ENCODE data around the gene RANBP3.

Gene RANBP3

DNA sequence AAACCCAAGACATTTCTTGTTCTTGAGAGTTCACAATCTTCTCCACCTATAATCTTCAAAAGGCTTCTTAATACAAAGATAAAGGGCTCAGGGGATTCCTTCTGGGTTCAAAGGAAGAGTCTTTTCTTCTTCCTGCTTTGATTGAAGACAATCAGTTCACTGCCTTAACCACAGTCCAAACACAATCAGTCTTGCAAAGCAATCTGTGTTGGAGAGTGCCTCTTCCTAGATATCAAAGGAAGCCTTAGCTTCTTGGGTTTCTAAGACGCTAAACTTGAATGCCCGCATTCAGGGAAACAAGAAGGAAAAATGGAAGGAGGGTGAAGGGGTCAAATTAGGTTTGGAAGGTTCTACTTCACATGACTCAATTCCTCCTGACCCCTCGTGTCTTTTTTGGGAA is 27.2 kb downstream of the RANBP3 start:
- DNase-seq (ENCODE audit: low spot score) = no peak

DNA sequence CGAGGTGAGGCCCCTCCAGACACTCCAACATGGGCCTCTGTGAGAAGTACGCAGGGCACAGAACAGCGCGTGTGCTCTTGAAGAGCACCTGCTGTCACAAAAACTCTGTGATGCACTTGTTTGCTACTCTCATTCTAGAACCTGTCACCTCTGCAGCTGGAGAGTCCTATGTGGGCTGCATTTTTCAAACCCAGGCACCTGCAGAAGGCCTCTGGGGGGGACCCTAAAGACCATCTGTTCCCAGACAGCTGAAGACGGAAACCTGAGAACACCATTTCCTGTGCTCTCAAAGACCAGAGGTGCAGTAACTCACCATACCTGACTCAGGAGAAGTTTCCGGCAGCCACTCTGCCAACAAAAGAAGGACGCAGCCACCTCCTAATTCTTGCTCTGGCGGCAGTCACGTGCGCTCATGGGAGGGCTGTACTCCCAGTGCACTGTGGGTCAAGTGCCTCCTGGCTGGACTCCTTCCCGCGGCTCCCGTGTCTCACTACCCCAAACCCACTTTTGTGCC is 28.1 kb downstream of the RANBP3 start:
- DNase-seq (ENCODE audit: low spot score) = no peak

DNA sequence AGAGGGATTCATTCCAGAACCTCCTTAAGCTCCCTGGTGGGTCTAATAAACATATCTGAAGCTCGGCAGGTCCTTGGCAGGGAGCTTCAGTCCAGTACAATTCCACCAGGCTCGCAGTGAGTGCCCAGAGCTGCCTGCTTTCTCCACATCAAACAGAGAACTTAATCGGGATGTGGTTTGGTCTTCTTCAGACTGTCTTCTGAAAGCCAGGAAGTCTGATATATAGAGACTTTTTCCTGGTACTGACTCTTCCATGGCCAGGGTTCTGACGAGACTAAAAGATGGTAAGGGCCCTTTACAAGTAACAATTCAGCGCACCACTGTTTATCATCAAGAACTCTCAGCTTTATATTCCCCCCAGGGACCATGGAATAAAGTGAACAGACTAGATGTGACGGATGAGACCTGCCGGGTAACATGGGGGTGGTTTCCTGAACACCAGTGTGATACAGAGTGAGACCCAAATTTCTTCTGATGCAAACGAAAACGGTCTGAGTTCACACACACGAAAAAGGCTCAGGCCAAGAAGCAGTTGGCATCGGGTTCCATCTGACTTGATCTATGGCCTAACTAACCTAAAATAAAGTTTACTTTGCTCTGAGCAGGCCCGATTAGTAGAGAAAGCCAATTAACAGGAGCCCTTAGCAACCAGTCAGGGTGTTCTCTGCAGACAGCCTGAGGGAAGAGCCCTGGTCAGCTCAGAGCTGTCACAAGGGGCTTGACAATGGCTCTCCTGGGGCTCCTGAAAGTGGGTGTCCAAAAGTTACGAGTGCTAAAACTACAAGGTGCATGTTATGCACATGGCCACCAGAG is 29.0 kb downstream of the RANBP3 start:
- no peak for DNase-seq (ENCODE audit: low spot score)

DNA sequence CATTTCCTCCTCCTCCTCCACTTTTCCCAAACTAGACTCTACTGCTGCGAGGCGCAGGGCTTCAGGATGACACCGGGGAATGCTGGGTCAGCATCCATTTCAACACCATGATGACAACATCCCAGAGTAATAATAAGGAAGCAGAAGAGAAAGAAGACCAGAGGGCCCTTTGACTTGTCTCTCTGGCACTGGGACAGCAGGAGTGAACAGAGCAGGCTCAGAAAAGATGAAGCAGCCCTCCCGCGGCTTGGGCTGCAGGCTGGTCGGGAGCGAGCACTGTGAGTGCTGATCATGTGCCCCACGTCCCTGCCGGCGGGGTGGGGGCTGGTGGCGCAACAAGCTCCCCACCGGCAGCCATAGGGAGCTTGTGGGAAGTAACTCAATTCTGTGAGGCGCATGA is 30.5 kb downstream of the RANBP3 start:
- no peak for DNase-seq (ENCODE audit: low spot score)

DNA sequence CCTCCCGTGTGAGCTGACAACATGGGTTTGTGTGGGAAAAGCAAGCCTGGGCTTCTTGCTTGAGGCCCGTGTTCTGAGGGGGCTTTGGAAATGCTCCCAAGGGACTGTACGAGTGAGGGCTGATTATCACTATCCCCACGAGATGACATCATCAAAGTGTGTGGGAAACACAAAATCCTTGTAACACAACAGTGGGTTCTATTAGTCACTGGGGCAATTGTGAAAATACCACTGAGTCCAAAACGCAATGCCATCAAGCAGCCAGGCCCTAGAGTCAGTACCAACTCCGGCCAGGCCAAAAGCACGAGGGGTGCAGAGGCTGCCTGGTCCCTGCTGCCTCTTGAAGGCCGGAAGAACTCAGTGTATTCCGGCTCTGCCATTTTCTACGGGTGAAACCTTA is 34.3 kb downstream of the RANBP3 start:
- DNase-seq (ENCODE audit: low spot score) = no peak

DNA sequence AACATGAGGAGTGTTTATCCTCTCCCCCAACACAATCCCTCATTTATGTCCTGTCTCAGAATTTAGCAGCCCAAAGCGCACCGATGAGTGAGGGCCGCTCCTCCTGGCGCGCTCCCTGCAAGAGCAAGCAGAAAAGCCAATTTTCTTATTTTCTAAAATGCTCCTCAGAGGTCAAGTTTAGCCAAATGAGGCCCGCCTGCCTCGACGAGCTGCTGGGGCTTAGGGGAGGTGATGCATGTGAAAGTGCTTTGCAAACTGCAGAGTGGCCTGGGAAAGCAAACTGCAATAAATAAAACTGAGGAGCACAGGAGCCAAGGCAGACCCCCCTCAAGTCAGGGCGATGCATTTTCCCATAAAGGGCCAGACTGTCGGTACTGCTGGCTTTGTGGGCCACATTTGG is 34.9 kb downstream of the RANBP3 start:
- DNase-seq (ENCODE audit: low spot score) = no peak

DNA sequence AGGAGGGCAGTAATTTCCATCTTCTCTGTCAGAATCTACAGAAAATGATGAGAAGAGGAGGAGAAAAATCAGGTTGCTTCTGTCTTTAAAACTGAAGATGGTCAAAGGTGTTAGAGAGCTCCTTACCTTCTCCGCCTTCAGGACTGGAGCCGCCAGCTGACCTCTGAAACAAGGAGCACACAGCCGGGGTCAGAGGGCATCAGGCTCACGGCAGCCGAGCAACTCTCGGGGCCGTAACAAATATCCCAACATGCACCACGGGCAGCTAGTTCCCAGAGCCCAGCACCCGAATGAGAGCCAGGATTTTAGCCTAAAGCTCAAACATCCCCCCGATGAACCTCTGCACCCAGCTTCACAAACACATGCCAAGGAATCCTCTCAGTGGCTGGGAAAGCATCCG is 36.3 kb downstream of the RANBP3 start:
- no peak for DNase-seq (ENCODE audit: low spot score)

DNA sequence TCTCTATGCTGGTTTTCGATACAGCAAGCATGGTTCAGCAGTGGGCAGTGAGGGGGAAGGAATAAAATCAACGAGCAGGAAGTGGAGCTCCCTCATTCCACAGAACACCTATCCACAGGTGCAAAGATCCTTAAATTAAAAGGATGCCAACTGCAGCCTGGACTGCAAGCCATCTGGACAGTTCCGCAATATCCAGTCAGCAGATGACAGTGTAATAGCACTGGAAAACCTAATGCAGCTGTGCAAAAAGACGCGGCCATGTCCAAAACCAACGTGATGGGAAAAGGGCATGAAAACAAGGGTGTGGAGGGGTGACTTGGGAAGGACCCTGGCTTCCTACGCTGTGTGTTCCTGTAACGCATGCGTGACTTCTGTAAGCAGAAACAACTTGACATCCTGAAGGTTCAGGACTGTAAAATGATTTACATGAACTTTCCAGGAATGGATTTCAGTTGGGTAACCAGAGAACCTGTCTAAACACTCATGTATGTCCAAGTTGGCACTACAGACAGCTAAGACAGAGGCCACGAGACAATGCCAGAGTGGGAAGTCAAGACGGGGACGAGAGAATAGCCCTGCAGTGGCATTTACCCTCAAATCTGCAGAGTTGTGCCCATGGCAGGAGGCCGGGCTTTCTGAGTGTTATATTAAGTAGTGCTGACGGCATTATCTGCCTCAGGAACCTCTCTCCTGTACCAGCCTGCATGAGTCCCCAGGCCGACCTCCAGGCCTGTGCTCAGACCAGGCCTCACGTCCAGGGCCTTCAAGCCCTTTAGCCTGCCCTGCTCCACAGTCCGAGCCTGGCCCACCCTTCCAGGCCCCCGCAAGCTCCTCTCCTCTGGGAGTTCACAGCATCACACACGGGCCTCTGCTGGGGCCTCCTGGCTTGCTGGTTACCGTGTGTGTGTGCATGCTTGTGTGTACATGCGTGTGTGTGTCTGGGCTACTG is 37.4 kb downstream of the RANBP3 start:
- no peak for DNase-seq (ENCODE audit: low spot score)

DNA sequence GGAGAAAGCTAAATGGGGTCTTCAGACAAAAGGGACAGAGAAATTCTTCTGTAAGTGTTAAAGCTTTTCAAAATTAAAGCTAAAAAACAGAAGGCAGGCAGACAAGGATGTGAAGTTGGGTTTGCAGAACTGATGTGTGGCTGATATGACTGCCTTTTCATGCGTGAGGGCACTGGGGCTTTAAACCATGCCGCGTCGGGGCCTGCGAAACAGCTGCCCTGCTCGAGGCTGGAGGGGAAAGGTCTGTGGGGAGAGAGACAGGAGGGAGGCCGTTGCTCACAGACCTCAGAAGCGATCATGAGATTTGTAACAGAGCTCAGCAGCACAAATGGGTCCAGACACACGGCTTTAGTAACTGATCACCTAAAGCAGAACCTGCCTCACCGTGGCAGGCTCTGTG is 40.4 kb downstream of the RANBP3 start:
- DNase-seq (ENCODE audit: low spot score) = no peak

DNA sequence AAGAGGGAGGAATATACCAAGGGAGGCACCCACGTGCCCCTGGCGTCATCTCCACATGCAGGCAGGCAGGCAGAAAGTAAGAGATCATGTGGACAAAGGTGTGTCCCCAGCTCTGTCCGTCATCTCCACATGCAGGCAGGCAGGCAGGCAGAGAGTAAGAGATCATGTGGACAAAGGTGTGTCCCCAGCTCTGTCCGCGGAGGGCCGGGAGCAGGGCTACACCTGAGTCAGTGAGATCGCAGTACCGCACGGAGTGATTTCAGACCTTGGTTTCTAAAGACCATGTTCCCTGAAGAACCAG is 41.7 kb downstream of the RANBP3 start:
- no peak for DNase-seq (ENCODE audit: low spot score)

DNA sequence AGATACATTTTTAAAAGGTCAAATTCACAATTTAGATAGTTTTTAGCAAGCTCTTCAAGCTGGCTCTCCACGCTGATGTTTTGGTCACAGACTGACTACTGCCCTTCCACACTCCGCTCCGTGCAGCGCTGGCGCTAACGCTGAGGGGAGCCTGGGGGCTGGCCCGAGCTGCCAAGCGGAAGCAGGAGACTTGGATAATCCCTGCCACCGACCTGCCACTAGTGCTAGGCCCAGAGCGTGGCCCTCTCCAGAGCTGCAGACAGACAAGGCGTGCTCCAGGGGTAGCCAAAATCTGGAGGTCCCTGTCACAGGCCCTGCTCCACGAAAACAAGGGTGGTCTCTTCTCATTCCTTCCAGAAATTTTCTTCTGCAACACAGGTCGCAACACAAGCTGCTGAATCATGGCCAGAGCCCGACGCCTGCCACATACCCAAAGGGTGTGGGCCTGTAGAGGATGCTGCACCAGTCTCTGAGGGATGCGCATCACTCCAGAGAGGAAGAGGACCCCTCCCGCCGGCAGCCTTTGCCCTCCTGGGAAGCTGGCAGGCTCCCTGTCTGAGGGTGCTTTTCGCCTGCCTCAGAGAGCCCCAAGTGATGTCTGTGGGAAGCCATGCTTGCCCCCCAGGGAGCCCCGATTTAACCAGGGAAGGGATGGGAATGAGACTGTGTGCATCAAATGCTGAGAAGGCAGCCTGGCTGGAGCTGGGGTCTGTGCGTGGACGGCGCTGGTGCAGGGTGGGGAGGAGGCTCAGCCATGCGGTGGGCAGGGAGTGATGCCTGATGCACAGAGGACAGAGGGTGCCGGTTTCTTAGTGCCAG is 42.3 kb downstream of the RANBP3 start:
- DNase-seq (ENCODE audit: low spot score) = no peak

DNA sequence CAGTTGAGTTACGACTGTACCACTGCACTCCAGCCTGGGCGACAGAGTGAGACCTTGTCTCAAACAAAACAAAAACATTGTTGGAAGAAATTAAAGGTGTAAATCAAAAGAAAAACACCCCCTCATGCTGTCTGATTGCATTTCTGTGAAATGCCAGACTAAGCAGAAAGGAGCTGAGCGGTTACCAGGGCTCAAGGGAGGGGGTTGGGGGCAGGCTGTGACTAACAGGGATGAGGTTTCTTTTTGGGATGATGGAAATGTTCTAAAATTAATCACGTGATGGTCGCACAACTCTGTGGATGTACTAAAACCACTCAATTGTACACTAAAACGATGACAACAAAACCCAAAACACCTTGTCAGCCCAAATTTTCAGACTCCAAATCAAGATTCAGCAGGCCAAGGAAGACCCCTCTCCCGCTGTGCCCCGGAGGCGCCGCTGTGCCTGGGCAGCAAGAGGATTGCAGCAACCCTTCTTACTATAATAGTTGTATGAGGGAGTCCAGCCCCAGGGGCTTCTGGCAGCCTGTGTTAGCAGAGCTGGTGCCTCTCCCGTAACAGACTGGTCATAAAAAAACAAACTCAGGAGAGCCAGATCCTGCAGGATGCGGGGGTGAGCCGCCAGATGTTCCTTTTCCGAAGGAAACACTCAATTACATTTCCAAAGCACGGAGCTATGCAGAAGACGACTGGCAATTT is 43.0 kb downstream of the RANBP3 start:
- DNase-seq (ENCODE audit: low spot score) = no peak

DNA sequence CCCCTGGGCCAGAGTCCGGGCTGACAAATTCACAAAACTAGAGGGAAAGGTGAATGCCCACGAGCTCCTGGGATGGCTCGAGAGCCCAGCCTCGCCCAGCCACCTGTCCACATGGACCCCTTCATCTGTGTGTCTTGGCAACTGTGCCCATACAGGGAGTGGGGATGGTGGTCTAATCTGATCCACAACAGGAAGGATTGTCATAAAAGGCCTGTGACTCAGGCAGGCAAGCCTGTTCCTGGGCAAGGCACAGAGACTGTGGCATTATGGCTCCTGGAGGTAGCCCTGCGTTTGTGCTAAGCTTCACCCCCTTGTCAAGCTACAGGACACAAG is 43.9 kb downstream of the RANBP3 start:
- no peak for DNase-seq (ENCODE audit: low spot score)

DNA sequence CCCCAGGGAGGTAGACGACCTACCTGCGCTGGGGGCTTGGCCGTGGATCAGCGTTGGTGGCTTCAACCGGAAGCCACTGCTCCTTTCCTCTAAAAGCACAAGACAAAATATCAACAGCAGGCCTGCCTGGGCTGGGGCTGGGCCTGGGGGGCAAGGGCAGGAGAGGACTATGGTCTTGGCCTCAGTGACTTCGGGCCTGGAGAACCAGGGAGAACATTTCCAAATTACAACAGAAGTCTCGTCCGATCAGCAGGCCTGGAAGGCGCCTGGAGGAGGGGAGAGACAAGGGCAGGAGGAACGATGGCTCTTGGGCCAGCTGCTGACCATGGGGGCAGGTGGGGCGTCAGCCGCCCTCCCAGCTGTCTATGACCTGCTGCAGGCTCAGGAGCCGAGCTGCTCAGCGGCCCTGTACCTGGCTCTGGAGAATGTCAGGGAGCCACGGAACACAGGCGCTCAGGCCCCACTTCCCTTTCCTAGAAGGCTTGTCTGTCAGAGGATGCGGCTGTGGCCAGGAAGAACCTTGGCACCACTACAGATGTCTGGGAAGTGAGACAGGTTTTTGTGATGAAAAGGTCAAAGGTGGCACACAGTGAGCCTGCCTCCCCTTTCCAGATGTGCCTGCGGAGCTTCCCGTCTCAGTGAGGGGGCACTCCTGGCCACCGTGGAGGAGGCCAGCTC is 44.4 kb downstream of the RANBP3 start:
- no peak for DNase-seq (ENCODE audit: low spot score)

DNA sequence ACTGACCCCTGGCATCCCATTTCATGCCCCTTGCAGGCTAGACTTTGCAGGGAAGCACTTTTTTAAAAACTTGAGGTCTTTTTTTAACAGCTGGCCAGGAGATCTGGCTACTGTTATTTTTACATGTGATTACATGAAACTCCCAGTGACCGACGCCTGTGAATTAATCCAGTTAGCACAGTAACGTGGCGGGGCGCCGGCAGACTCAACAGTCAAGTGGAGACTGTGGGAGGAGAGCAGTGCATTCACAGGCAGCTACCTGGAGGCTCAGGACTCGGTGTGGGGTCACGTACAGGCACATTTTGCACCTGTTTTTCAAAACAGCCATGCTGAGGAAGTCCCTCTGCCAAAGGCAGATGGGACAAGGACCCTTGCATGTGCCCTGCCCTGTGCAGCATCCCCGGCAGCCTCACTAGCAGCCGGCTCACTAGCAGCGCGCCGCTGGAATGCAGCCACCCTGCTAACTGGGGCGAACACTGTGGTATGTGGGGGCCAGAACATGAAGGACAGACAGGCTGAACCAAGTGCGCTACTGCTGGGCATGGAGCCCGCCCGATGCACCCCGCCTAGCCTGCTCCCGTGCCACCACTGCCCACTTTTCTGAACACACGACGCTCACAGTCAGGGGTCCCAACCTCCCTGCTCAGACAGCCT is 45.2 kb downstream of the RANBP3 start:
- no peak for DNase-seq (ENCODE audit: low spot score)

DNA sequence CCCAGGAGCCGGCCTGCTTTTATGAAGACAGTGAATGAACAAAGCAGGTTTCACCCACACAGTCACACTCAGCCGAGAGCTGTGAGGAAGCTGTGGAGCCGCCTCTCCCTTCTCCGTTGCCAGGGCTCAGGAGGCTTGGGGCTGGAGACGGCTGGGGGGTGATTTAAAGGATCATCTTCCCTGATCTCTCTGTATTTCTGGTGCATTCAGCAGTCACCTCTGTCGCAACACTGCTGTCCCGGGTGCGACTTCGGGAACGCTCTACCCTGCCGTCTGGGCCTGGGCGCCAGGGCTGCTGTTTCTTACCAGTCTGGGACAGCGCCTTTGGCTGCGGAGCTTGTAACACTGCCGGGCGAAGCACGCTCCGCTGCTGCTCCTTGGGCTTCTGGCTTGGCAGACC is 45.8 kb downstream of the RANBP3 start:
- no peak for DNase-seq (ENCODE audit: low spot score)

DNA sequence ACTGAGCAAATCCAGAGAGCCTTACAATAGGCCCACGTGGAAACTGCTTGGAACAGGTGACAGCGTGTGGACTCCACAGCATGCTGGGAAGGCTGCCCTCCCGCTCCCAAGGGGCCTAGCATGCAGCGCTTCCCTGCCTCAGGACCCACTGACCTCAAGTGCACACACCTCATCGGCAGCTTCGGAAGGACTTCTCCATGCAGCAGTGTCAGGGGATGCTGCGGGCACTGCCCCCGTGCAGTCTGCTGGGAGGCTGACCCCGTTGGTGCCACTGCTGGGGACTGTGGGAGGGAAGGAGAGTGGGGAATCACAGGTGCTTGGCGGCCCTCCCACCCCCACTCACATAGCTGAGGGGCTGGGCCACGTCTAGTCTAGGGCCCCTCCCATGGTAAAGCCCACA is 46.7 kb downstream of the RANBP3 start:
- no peak for DNase-seq (ENCODE audit: low spot score)

DNA sequence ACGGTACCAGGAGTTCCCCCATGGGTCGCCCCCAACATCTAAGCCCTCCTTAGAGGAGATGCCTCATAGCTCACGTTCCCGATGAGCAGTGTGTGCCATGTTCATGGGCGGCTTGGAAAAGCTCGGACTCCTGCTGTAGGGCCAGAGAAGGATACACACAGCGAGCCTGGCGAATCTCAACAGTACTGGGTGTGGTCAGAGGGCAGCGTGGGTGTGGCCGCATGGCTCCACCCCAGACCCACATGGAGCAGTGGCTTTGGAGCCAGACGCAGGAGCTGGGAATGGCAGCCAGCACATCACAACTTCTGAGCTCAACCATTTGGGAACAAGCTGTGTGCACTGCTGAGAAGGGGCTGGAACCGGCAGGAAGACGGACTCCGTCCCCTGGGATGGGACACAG is 48.3 kb downstream of the RANBP3 start:
- DNase-seq (ENCODE audit: low spot score) = no peak

DNA sequence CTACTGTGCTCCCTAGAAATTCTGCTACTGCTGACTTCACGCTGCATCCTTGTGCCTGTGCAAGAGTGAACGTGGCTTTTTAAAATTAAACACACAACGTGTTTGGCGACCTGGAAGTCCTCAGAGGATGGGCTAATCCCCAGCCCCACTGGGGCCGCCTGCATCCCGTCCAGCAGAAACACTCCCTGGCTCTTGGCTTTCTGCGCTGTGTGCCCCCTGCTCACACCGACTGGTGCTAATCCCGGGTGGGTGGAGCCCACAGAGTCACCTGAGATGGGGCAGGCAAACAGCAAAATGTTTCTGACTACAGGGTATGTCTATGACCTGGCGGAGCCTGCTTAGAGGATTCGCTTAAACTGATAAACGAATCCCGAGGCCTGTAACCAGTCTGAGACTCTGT is 48.8 kb downstream of the RANBP3 start:
- DNase-seq (ENCODE audit: low spot score) = no peak

DNA sequence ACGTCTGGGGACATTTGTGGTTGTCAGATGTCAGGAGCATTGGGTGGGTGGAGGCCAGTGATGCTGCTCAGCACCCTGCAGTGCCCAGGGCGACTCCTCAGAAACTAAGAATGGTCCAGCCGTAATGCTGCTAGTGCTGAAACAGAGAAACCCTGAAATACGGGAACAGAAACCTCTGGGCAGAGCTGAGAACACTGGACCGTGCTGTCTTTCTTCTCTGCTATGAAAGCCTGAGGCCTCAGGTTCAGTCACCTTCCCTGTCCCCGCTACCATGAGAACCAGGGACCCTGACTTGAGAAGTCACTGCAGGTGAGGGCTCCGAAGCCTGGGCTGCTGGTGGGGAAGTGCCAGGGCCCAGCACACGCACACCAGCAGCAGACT is 50.5 kb downstream of the RANBP3 start:
- DNase-seq (ENCODE audit: low spot score) = no peak

All from hematopoietic multipotent progenitor cell treated with erythropoietin and hydrocortisone succinate and interleukin-3 and kit ligand, for 15 days (in vitro differentiated cells).